Liver (tissue), 2 donors: ENCODE measurements around the gene EPB41L3.

Experiments used
- EGR1 ChIP-seq, 2 donors: IDR thresholded peaks; 2 replicates each; pipeline ENCODE4 v1.6.1; 2016 to 2018; ENCODE audit warnings: antibody characterized with exemption in 2 of 2, low read depth in 2 of 2
- RAD21 ChIP-seq, 2 donors: IDR thresholded peaks; 2 replicates each; pipeline ENCODE4 v1.6.1; 2016; ENCODE audit warnings: antibody characterized with exemption in 2 of 2, mild to moderate bottlenecking in 2 of 2
- REST ChIP-seq: IDR thresholded peaks from 2 replicates; pipeline ENCODE4 v1.6.1; 2016; ENCODE audit warnings: antibody characterized with exemption, mild to moderate bottlenecking
- donor health status: healthy.

- TF ChIP-seq RAD21 (IDR thresholded peaks at IDR 0.05), result no peak
- TF ChIP-seq REST, result no peak
- TF ChIP-seq EGR1 (IDR thresholded peaks at IDR 0.05; ENCODE audit: low read depth in 2 of 2), result no peak
These were observed 133.2 kb downstream of the EPB41L3 start for GRCh38 chr18:5410582-5410981.
